PFSK-1 (cell line): ENCODE results near the gene ZNF101.

Experiments
- FOXP2 ChIP-seq: optimal IDR thresholded peaks from 2 replicates; pipeline ENCODE3; 2011; ENCODE audit warnings: borderline replicate concordance, control low read depth, inconsistent platforms; ENCODE audit not compliant: insufficient read depth; ENCODE audit errors: extremely low read length, extremely low read depth
- POLR2AphosphoS5 ChIP-seq: IDR thresholded peaks from 2 replicates; pipeline ENCODE4 v1.6.1; 2012; ENCODE audit warnings: low read depth, mild to moderate bottlenecking, control low read depth, low read length, moderate library complexity
- SIN3A ChIP-seq: IDR thresholded peaks from 2 replicates; pipeline ENCODE4 v1.6.1; 2012; ENCODE audit warnings: mild to moderate bottlenecking, low read length, moderate library complexity, borderline replicate concordance; ENCODE audit not compliant: insufficient read depth
- TAF1 ChIP-seq: IDR thresholded peaks from 2 replicates; pipeline ENCODE4 v1.6.1; 2012; ENCODE audit warnings: low read length, control low read depth, borderline replicate concordance; ENCODE audit not compliant: insufficient read depth
- TF ChIP-seq, protein P1 (sequence below), 2 experiments: IDR thresholded peaks; 2 replicates each; pipeline versions ENCODE4 v1.6.1 to v1.8.0; 2011 to 2012; ENCODE audit warnings: low read depth in 2 of 2, low read length in 2 of 2, control low read depth in 1 of 2, inconsistent platforms in 1 of 2, mild to moderate bottlenecking in 1 of 2, moderate library complexity in 1 of 2; ENCODE audit not compliant: insufficient read depth in 1 of 2

ZNF101 gene

DNA sequence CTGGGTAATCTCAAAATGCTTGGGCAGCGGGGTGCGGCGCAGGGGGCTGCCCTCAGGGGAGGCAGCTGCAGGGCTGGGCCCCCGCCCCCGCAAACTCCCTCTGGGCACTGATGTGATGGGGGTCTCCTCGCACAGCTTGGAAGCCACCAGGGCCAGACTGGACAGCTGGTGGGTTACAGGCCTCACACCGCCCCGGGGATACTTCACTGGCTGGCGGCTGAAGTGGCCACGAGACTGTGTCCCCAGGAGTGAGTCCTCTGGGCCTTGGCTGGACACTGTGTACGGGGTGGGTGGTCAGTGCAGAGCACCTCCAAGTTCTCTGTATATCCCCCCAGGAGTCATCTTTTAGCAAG is 38.6 kb upstream of the ZNF101 start:
- TF ChIP-seq TAF1 (no peak), SIN3A (no peak), FOXP2 (no peak), POLR2AphosphoS5 (no peak)
- TF ChIP-seq, protein P1, sequence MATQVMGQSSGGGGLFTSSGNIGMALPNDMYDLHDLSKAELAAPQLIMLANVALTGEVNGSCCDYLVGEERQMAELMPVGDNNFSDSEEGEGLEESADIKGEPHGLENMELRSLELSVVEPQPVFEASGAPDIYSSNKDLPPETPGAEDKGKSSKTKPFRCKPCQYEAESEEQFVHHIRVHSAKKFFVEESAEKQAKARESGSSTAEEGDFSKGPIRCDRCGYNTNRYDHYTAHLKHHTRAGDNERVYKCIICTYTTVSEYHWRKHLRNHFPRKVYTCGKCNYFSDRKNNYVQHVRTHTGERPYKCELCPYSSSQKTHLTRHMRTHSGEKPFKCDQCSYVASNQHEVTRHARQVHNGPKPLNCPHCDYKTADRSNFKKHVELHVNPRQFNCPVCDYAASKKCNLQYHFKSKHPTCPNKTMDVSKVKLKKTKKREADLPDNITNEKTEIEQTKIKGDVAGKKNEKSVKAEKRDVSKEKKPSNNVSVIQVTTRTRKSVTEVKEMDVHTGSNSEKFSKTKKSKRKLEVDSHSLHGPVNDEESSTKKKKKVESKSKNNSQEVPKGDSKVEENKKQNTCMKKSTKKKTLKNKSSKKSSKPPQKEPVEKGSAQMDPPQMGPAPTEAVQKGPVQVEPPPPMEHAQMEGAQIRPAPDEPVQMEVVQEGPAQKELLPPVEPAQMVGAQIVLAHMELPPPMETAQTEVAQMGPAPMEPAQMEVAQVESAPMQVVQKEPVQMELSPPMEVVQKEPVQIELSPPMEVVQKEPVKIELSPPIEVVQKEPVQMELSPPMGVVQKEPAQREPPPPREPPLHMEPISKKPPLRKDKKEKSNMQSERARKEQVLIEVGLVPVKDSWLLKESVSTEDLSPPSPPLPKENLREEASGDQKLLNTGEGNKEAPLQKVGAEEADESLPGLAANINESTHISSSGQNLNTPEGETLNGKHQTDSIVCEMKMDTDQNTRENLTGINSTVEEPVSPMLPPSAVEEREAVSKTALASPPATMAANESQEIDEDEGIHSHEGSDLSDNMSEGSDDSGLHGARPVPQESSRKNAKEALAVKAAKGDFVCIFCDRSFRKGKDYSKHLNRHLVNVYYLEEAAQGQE (IDR thresholded peaks at IDR 0.05; ENCODE audit: insufficient read depth in 1 of 2, low read depth in 2 of 2, low read length in 2 of 2), result no peak

DNA sequence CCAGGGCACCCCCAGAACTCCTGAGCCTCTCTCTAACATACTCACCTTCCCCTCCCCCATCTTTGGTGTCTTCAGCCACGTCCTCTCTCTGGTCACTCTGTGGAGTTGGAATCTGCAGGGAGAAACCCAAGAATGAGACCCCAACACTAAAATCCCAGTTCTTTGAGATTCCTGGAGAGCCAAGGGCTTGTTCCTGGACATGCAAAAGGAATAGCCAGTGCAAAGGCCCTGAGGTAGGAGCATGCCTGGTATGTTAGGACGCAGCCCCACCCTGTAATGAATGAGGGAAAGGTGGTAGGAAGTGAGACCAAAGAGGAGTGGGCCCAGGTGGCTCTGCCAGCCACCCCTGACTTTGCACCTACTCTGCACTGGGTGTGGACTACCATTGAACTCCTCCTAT is 38.2 kb upstream of the ZNF101 start:
- TF ChIP-seq SIN3A, result no peak
- no peak for TF ChIP-seq POLR2AphosphoS5
- TF ChIP-seq, protein P1 (IDR thresholded peaks at IDR 0.05; ENCODE audit: insufficient read depth in 1 of 2, low read depth in 2 of 2, low read length in 2 of 2), result no peak
- no peak for TF ChIP-seq FOXP2
- no peak for TF ChIP-seq TAF1

DNA sequence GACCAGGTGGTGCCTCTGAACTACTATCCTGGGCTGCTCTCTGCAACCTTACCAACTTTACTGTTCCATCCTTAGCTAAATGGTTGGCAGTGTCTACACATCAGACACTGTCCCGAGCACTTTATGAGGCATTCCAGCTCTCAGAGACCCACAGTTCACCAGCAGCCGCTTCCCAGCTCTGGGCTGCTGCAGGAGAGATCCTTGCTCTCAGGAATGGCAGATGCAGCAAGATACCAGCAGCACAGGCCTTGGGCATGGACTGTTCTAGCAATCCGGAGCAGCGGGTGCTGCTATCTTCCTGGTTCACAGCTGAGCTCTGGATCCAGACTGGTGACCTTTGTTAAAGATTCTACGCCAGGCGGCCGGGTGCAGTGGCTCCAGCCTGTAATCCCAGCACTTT is 37.3 kb upstream of the ZNF101 start:
- no peak for TF ChIP-seq POLR2AphosphoS5
- TF ChIP-seq, protein P1 (IDR thresholded peaks at IDR 0.05; ENCODE audit: insufficient read depth in 1 of 2, low read depth in 2 of 2, low read length in 2 of 2), result no peak
- TF ChIP-seq FOXP2, result no peak
- no peak for TF ChIP-seq SIN3A
- no peak for TF ChIP-seq TAF1

DNA sequence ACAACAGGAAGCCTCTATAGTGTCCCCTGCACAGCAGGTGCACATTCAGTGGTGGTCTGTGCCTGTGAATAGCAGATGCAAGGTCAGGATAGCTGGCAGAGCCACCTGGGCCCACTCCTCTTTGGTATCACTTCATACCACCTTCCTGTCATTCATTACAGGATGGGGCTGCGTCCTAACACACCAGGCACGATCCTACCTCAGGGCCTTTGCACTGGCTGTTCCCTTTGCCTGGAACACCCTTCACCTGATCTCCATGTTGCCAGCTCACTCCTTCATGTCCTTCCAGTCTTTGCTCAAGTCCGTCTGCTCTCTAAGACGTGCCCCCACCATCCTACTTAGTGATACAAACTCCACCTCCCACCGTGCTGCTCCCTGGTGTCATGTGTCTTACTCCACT is 36.0 kb upstream of the ZNF101 start:
- TF ChIP-seq POLR2AphosphoS5, result no peak
- TF ChIP-seq SIN3A, result no peak
- TF ChIP-seq FOXP2, result no peak
- TF ChIP-seq, protein P1 (IDR thresholded peaks at IDR 0.05; ENCODE audit: insufficient read depth in 1 of 2, low read depth in 2 of 2, low read length in 2 of 2), result no peak
- no peak for TF ChIP-seq TAF1

DNA sequence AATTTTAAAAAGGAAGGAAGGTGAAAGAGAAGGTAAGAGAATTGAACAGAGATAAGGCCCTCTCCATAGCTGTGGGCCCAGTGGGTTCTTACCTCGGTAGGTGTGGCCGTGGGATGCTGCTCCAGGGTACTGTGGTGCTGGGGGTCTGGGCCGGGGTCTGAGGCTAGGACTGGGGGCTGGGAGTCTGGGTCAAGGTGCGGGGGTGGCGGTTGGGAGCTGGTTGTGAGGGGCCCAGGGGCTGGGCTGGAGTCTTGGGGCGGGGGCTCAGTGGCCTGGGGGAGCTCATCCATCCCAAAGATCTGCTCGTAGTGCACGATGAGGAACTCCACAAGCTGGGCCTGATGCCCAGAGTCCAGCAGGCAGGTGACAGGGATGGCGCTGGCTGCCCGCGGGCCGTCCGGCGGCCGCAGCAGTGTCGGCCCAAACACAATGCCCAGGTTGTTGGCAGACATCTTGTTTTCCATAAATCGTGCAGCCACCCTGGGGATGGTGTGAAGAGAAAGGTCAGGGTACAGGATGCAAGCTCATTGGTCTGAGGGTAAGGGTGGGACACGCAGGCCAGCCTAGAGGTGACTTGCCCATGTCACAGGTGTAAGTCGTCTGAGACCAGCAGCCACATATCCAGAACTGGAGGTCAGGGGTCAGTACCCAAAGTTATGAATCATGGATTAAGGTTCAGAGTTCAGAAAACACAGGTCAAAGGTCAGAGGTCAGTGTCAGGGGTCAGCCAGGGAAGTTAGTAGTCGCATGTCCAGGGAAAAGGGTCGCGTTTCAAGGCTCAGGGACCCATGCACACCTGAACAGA is 34.7 kb upstream of the ZNF101 start:
- no peak for TF ChIP-seq FOXP2
- no peak for TF ChIP-seq SIN3A
- no peak for TF ChIP-seq POLR2AphosphoS5
- TF ChIP-seq TAF1, result no peak
- TF ChIP-seq, protein P1 (IDR thresholded peaks at IDR 0.05; ENCODE audit: insufficient read depth in 1 of 2, low read depth in 2 of 2, low read length in 2 of 2), result no peak
